ENCODE measurements around the gene COX4I1. TPM values are rescaled to one million over a fixed set of nuclear protein-coding genes. Genes with fewer than 3 reads are reported as not detected.

COX4I1 gene
- total RNA-seq, 1 experiment from 2014 or later: 429 TPM

- H3K4me1 ChIP-seq (ENCODE audit: control insufficient read depth, insufficient read depth, low read length): no peaks in the 10 kb centered on the region
- intact Hi-C loops (cut with micrococcal nuclease; ENCODE audit: unreplicated experiment) (no loop called here), in situ Hi-C loops (cut with HindIII; ENCODE audit: low pct_unique_long_range_greater_than_20kb, low sequenced_read_pairs) (no loop called here)
- H3K9me3 ChIP-seq (ENCODE audit: control insufficient read depth, insufficient read depth, low read depth, low read length): no peaks in the 10 kb centered on the region
- no TSS peak for BruUV-seq (replicated peaks)
- no peak overlapping the region for H3K27ac ChIP-seq (ENCODE audit: low read length)
- no peaks in the 10 kb centered on the region for H3K36me3 ChIP-seq (ENCODE audit: control insufficient read depth, insufficient read depth, low read length)
- CTCF ChIA-PET: no interaction called here
- H3K27me3 ChIP-seq (ENCODE audit: control insufficient read depth, insufficient read depth, low read length): no peaks in the 10 kb centered on the region
- no peak for ATAC-seq
- TF ChIP-seq CTCF (IDR thresholded peaks at IDR 0.05) (no peak), REST (IDR thresholded peaks at IDR 0.05; ENCODE audit: insufficient read depth in 1 of 2, low read depth in 2 of 2, low read length in 1 of 2) (no peak), TCF7L2 (IDR thresholded peaks at IDR 0.05; ENCODE audit: low read depth, low read length) (no peak), SIN3A (IDR thresholded peaks at IDR 0.05; ENCODE audit: borderline replicate concordance, insufficient read depth, low read depth, low read length) (no peak), POLR2AphosphoS5 (IDR thresholded peaks at IDR 0.05; ENCODE audit: low read depth, low read length) (no peak)
- DNase-seq (ENCODE audit: low read depth, low spot score): no peak
- POLR2A ChIA-PET: no interaction called here
- H3K4me3 ChIP-seq (ENCODE audit: low read depth in 2 of 2, low read length in 2 of 2): no peak overlapping the region
Observed at GRCh38 chr16:85843471-85844168, 44.1 kb downstream of the COX4I1 start.

- H3K36me3 ChIP-seq (ENCODE audit: control insufficient read depth, insufficient read depth, low read length): no peaks in the 10 kb centered on the region
- TF ChIP-seq CTCF (IDR thresholded peaks at IDR 0.05): no peak
- no peak for TF ChIP-seq SIN3A (IDR thresholded peaks at IDR 0.05; ENCODE audit: borderline replicate concordance, insufficient read depth, low read depth, low read length)
- TF ChIP-seq TCF7L2 (IDR thresholded peaks at IDR 0.05; ENCODE audit: low read depth, low read length): no peak
- CTCF ChIA-PET: no interaction called here
- DNase-seq (ENCODE audit: low read depth, low spot score) (no peak), ATAC-seq (no peak)
- H3K4me1 ChIP-seq (ENCODE audit: control insufficient read depth, insufficient read depth, low read length): no peaks in the 10 kb centered on the region
- intact Hi-C loops (cut with micrococcal nuclease; ENCODE audit: unreplicated experiment) (no loop called here), in situ Hi-C loops (cut with HindIII; ENCODE audit: low pct_unique_long_range_greater_than_20kb, low sequenced_read_pairs) (no loop called here)
- H3K27ac ChIP-seq (ENCODE audit: low read length): no peak overlapping the region
- POLR2A ChIA-PET: no interaction called here
- no TSS peak for BruUV-seq (replicated peaks)
- H3K4me3 ChIP-seq (ENCODE audit: low read depth in 2 of 2, low read length in 2 of 2): no peak overlapping the region
- no peaks in the 10 kb centered on the region for H3K27me3 ChIP-seq (ENCODE audit: control insufficient read depth, insufficient read depth, low read length)
- H3K9me3 ChIP-seq (ENCODE audit: control insufficient read depth, insufficient read depth, low read depth, low read length): no peaks in the 10 kb centered on the region
Observed at GRCh38 chr16:85844169-85844481, 44.6 kb downstream of the COX4I1 start.
